Liver (tissue), 3 donors: Measurements from ENCODE around the gene MACROH2A1.

Experiments used
- CTCF ChIP-seq: fragments of 150-350 bp; IDR thresholded peaks from 2 replicates; pipeline ENCODE4 v1.5.1; 2017; ENCODE audit warnings: improper control_type of control experiment, low read depth, low read length; ENCODE audit not compliant: missing input control
- EGR1 ChIP-seq, 2 donors: IDR thresholded peaks; 2 replicates each; pipeline ENCODE4 v1.6.1; 2016 to 2018; ENCODE audit warnings: antibody characterized with exemption in 2 of 2, low read depth in 2 of 2
- GABPA ChIP-seq, 2 donors: IDR thresholded peaks in 1 of 2; conservative IDR thresholded peaks in 1 of 2; 2 replicates each; pipeline ENCODE4 v1.6.1; 2016; ENCODE audit warnings: antibody characterized with exemption in 2 of 2, mild to moderate bottlenecking in 1 of 2, moderate library complexity in 1 of 2
- SP1 ChIP-seq: IDR thresholded peaks from 2 replicates; pipeline ENCODE4 v1.6.1; 2018; ENCODE audit warnings: antibody characterized with exemption, mild to moderate bottlenecking
- TAF1 ChIP-seq: conservative IDR thresholded peaks from 2 replicates; pipeline ENCODE4 v1.6.1; 2016; ENCODE audit warnings: antibody characterized with exemption, mild to moderate bottlenecking
- YY1 ChIP-seq: IDR thresholded peaks from 2 replicates; pipeline ENCODE4 v1.6.1; 2016; ENCODE audit warnings: antibody characterized with exemption, mild to moderate bottlenecking
- TF ChIP-seq, protein P1 (sequence below): IDR thresholded peaks from 2 replicates; pipeline ENCODE4 v1.6.1; 2016; ENCODE audit warnings: antibody characterized with exemption
- donor health status: healthy.
- donor health status: healthy.

- TF ChIP-seq CTCF (no peak), YY1 (no peak), GABPA (IDR thresholded peaks at IDR 0.05 in 1 of 2, conservative IDR thresholded peaks at IDR 0.05 in 1 of 2) (no peak), SP1 (no peak), TAF1 (no peak), EGR1 (IDR thresholded peaks at IDR 0.05; ENCODE audit: low read depth in 2 of 2) (no peak)
- TF ChIP-seq, protein P1, sequence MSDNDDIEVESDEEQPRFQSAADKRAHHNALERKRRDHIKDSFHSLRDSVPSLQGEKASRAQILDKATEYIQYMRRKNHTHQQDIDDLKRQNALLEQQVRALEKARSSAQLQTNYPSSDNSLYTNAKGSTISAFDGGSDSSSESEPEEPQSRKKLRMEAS: no peak
Observed at GRCh38 chr5:135341696-135342550, 57.1 kb downstream of the MACROH2A1 start.
